OCI-LY7 (cell line): ENCODE results near the gene ESAM. TPM values are rescaled to one million over a fixed set of nuclear protein-coding genes. Genes with fewer than 3 reads are reported as not detected.

Source experiments
- BruUV-seq: library from RNA; stranded (reverse); fragments of 400-500 nt; replicated peaks from 2 replicates; lab custom pipeline; 2021; lab: Mats Ljungman, UMichigan
- CTCF ChIA-PET: fragments of 300-600 bp; sonication (Branson Sonifier 250); formaldehyde crosslinking; loops from one replicate; lab custom pipeline; 2022; ENCODE audit warnings: antibody characterized with exemption; ENCODE audit not compliant: unreplicated experiment; lab: Charles Lee
- POLR2A ChIA-PET: fragments of 300-600 bp; sonication (Branson Sonifier 250); formaldehyde crosslinking; loops from one replicate; lab custom pipeline; 2022; ENCODE audit warnings: antibody characterized with exemption; lab: Charles Lee
- DNase-seq: peaks from one replicate; pipeline ENCODE4 v3.0.0-alpha.2; 2015; ENCODE audit warnings: low spot score
- H2AFZ ChIP-seq: fragments of 200-600 bp; sonication (generic), shearing (Covaris generic); 2 replicates; pipeline ENCODE4 v1.6.1; 2014; ENCODE audit warnings: mild to moderate bottlenecking, antibody characterized with exemption, low read length, moderate library complexity
- H3K27ac ChIP-seq: fragments of 200-600 bp; sonication (generic); 2 replicates; pipeline ENCODE4 v1.5.1; 2014; ENCODE audit warnings: mixed run types, low read depth, mild to moderate bottlenecking, moderate library complexity, low read length, inconsistent platforms; ENCODE audit not compliant: poor library complexity, severe bottlenecking
- H3K36me3 ChIP-seq: fragments of 200-600 bp; sonication (generic); 2 replicates; pipeline ENCODE4 v1.6.1; 2014; ENCODE audit warnings: mild to moderate bottlenecking, antibody characterized with exemption, low read length, moderate library complexity, mixed read lengths; ENCODE audit not compliant: insufficient read depth
- H3K4me1 ChIP-seq: fragments of 200-600 bp; sonication (generic); 2 replicates; pipeline ENCODE4 v1.5.1; 2014; ENCODE audit warnings: mild to moderate bottlenecking, low read length; ENCODE audit not compliant: insufficient read depth, poor library complexity, severe bottlenecking
- H3K4me2 ChIP-seq: fragments of 200-600 bp; sonication (generic); 2 replicates; pipeline ENCODE4 v1.6.1; 2014; ENCODE audit warnings: mild to moderate bottlenecking, low read length
- H3K4me3 ChIP-seq: fragments of 200-600 bp; sonication (generic); 2 replicates; pipeline ENCODE4 v1.5.1; 2014; ENCODE audit warnings: mild to moderate bottlenecking, low read depth, low read length; ENCODE audit not compliant: poor library complexity, severe bottlenecking
- H3K79me2 ChIP-seq: fragments of 200-600 bp; sonication (generic); 2 replicates; pipeline ENCODE4 v1.6.1; 2016; ENCODE audit warnings: low read depth, mild to moderate bottlenecking, low read length, moderate library complexity, mixed read lengths; ENCODE audit not compliant: insufficient read depth
- H3K9me2 ChIP-seq: fragments of 200-600 bp; sonication (generic); 2 replicates; pipeline ENCODE4 v1.6.1; 2016; ENCODE audit warnings: mild to moderate bottlenecking, low read length, mixed read lengths; ENCODE audit not compliant: insufficient read depth
- H3K9me3 ChIP-seq: fragments of 200-600 bp; sonication (generic); 2 replicates; pipeline ENCODE4 v1.6.1; 2014; ENCODE audit warnings: mild to moderate bottlenecking, mixed run types, low read length, mixed read lengths
- H4K20me1 ChIP-seq: fragments of 200-600 bp; sonication (generic); 2 replicates; pipeline ENCODE4 v1.6.1; 2014; ENCODE audit warnings: mild to moderate bottlenecking, antibody characterized with exemption, low read length, moderate library complexity, mixed read lengths; ENCODE audit not compliant: insufficient read depth
- EZH2phosphoT487 ChIP-seq: fragments of 200-600 bp; sonication (generic); IDR thresholded peaks from 2 replicates; pipeline ENCODE4 v1.6.1; 2018; ENCODE audit warnings: low read depth, borderline replicate concordance, mild to moderate bottlenecking, mixed run types, antibody characterized with exemption, low read length, moderate library complexity, mixed read lengths
- intact Hi-C: fragments of 100-400 bp; cut with micrococcal nuclease; formaldehyde crosslinking; loops from one replicate; pipeline ENCODE4 v1.10.0; 2022; ENCODE audit not compliant: unreplicated experiment
- total RNA-seq, 2 experiments: library from RNA; depleted of rRNA in 1 of 2; stranded (reverse); fragments of >200 nt in 1 of 2; shearing (Covaris generic) in 1 of 2; gene quantifications; 2 replicates each; pipeline ENCODE4 v1.2.3, GENCODE V29; 2014 to 2022
- TF ChIP-seq, protein P1 (sequence below): fragments of 200-600 bp; sonication (generic); conservative IDR thresholded peaks from 2 replicates; pipeline ENCODE4 v1.5.1; 2014; ENCODE audit warnings: mild to moderate bottlenecking, antibody characterized with exemption, low read length, moderate library complexity, mixed read lengths

The ESAM gene
- total RNA-seq, 2 experiments from 2014 or later = 0.35 to 0.49 TPM

GRCh38 chr11:124760806-124761205, 1.3 kb downstream of the ESAM start:
- no TSS peak for BruUV-seq
- Histone ChIP-seq H3K36me3 (no peaks in the 10 kb centered on the region), H3K9me2 (no peaks in the 10 kb centered on the region), H4K20me1 (no peaks in the 10 kb centered on the region), H3K79me2 (no peaks in the 10 kb centered on the region), H2AFZ (no peak overlapping the region), H3K4me2 (no peak overlapping the region; the same call in 1 of the 2 replicates), H3K9me3 (no peaks in the 10 kb centered on the region), H3K4me1 (peaks cover 44% of the 10 kb centered on the region), H3K4me3 (no peak overlapping the region), H3K27ac (no peak overlapping the region)
- intact Hi-C loops = no loop called here
- CTCF ChIA-PET = interaction anchor here (0.7 kb wide), 1 partner anchor 18 kb away, joined by 3 read pairs; no protein-coding TSS in a partner anchor
- no peak for DNase-seq
- TF ChIP-seq, protein P1, sequence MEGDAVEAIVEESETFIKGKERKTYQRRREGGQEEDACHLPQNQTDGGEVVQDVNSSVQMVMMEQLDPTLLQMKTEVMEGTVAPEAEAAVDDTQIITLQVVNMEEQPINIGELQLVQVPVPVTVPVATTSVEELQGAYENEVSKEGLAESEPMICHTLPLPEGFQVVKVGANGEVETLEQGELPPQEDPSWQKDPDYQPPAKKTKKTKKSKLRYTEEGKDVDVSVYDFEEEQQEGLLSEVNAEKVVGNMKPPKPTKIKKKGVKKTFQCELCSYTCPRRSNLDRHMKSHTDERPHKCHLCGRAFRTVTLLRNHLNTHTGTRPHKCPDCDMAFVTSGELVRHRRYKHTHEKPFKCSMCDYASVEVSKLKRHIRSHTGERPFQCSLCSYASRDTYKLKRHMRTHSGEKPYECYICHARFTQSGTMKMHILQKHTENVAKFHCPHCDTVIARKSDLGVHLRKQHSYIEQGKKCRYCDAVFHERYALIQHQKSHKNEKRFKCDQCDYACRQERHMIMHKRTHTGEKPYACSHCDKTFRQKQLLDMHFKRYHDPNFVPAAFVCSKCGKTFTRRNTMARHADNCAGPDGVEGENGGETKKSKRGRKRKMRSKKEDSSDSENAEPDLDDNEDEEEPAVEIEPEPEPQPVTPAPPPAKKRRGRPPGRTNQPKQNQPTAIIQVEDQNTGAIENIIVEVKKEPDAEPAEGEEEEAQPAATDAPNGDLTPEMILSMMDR = no peak
- no peak for TF ChIP-seq EZH2phosphoT487
- POLR2A ChIA-PET = no interaction called here

DNA sequence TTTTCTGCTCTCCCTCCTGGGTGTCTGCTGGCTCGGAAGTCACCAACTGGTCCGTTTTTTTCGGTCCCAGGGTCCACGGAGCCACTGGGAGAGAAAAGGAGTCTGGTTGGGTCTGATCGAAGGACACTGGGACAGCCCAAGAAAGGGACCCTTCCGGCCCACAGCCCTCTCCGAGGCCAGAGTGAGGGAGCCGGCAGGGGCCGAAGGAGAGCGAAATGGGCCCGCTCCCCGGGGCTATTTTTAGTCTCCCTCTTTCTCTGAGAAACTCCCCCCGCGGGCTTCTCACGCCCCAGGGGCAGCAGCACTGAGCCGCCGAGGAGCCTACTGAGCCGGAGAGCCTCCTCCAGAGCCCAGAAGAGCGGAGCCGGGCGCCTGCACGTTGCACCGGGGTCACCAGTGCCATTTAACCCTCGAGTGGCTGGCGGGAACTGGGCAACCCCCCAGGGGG, 1.9 kb downstream of the ESAM start:
- H3K36me3 ChIP-seq = no peaks in the 10 kb centered on the region
- no peaks in the 10 kb centered on the region for H3K79me2 ChIP-seq
- BruUV-seq = no TSS peak
- DNase-seq = no peak
- CTCF ChIA-PET = no interaction called here
- POLR2A ChIA-PET = no interaction called here
- no peak overlapping the region for H3K27ac ChIP-seq
- no peaks in the 10 kb centered on the region for H3K9me2 ChIP-seq
- intact Hi-C loops = no loop called here
- H4K20me1 ChIP-seq = no peaks in the 10 kb centered on the region
- peaks cover 44% of the 10 kb centered on the region for H3K4me1 ChIP-seq
- H3K4me2 ChIP-seq = no peak overlapping the region; the same call in 1 of the 2 replicates
- TF ChIP-seq, protein P1 = no peak
- no peak for TF ChIP-seq EZH2phosphoT487
- H2AFZ ChIP-seq = no peak overlapping the region
- no peaks in the 10 kb centered on the region for H3K9me3 ChIP-seq
- no peak overlapping the region for H3K4me3 ChIP-seq

DNA sequence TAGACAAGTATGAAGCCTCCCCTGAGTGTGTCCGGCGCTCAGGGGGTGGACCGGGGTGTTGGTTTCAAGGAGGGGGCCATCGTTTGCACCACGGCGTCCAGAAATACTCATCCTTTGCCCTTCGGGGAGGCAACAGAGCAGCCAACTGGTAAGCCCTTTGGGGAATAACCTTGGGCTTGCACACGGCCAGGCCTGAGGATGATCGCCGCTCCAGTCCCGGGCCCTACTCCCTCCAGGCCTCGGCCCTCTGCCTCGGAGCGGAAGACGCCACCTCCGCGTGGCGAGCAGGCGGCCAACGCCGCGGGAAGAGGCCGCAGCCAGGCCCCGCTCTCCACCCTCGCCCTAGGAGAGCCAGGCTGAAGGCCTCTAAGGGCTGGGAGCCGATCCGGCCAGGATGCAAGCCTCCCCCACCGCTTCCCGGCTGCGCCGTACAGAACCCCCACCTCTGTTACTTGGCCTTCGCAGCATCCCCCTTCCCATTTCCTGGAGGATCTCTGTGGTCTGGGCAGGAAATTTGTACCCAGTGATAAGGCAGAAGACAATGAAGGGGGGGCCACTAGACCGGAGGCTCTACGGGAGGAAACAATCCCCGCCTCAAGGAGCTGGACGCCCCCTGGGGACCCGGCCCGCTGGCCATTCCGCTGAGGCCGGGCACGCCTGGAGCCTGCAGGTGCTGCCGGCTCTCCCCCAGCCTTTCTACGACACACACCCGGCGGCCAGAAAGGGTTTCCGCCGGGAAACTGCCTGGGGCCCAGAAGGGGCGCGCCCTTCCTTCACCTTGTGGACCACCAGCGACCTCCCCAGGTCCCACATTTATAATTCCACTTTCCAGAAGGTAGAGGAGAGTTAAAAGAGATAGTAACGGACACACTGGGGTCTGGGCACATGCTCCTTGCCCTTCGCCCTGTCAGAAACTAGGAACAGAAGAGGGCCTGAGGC, 2.6 kb downstream of the ESAM start:
- ChIA-PET POLR2A (no interaction called here), CTCF (no interaction called here)
- DNase-seq = no peak
- Histone ChIP-seq H3K27ac (no peak overlapping the region), H3K4me3 (no peak overlapping the region), H3K9me3 (no peaks in the 10 kb centered on the region), H3K9me2 (no peaks in the 10 kb centered on the region), H3K79me2 (no peaks in the 10 kb centered on the region), H3K36me3 (no peaks in the 10 kb centered on the region), H3K4me1 (peaks cover 44% of the 10 kb centered on the region), H2AFZ (no peak overlapping the region), H4K20me1 (no peaks in the 10 kb centered on the region), H3K4me2 (no peak overlapping the region)
- TF ChIP-seq, protein P1 = no peak
- TF ChIP-seq EZH2phosphoT487 = no peak
- no TSS peak for BruUV-seq
- intact Hi-C loops = no loop called here
